Measurements from ENCODE around the gene CENPF.
"Not testable (repeated sequence)": the region's sequence is repeated elsewhere in the genome, so short reads cannot be mapped to it uniquely, and the experiment has no call there.

The CENPF gene, protein sequence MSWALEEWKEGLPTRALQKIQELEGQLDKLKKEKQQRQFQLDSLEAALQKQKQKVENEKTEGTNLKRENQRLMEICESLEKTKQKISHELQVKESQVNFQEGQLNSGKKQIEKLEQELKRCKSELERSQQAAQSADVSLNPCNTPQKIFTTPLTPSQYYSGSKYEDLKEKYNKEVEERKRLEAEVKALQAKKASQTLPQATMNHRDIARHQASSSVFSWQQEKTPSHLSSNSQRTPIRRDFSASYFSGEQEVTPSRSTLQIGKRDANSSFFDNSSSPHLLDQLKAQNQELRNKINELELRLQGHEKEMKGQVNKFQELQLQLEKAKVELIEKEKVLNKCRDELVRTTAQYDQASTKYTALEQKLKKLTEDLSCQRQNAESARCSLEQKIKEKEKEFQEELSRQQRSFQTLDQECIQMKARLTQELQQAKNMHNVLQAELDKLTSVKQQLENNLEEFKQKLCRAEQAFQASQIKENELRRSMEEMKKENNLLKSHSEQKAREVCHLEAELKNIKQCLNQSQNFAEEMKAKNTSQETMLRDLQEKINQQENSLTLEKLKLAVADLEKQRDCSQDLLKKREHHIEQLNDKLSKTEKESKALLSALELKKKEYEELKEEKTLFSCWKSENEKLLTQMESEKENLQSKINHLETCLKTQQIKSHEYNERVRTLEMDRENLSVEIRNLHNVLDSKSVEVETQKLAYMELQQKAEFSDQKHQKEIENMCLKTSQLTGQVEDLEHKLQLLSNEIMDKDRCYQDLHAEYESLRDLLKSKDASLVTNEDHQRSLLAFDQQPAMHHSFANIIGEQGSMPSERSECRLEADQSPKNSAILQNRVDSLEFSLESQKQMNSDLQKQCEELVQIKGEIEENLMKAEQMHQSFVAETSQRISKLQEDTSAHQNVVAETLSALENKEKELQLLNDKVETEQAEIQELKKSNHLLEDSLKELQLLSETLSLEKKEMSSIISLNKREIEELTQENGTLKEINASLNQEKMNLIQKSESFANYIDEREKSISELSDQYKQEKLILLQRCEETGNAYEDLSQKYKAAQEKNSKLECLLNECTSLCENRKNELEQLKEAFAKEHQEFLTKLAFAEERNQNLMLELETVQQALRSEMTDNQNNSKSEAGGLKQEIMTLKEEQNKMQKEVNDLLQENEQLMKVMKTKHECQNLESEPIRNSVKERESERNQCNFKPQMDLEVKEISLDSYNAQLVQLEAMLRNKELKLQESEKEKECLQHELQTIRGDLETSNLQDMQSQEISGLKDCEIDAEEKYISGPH (N-terminal part only)

GRCh38 chr1:214602764-214603657 is at the start of gene CENPF:
CENPF (plus strand) TSS chr1:214603195; CDS start chr1:214613755, 10,560 bp downstream.
- peak; percentile 97 for DNase-seq

GRCh38 chr1:214557952-214558735 is 44.9 kb upstream of the CENPF start:
- DNase-seq, result no peak

- no peak for DNase-seq
These were observed 39.1 kb upstream of the CENPF start for GRCh38 chr1:214563881-214564280.

- DNase-seq, result no peak
These were observed 37.7 kb upstream of the CENPF start for GRCh38 chr1:214565310-214565709.

DNA sequence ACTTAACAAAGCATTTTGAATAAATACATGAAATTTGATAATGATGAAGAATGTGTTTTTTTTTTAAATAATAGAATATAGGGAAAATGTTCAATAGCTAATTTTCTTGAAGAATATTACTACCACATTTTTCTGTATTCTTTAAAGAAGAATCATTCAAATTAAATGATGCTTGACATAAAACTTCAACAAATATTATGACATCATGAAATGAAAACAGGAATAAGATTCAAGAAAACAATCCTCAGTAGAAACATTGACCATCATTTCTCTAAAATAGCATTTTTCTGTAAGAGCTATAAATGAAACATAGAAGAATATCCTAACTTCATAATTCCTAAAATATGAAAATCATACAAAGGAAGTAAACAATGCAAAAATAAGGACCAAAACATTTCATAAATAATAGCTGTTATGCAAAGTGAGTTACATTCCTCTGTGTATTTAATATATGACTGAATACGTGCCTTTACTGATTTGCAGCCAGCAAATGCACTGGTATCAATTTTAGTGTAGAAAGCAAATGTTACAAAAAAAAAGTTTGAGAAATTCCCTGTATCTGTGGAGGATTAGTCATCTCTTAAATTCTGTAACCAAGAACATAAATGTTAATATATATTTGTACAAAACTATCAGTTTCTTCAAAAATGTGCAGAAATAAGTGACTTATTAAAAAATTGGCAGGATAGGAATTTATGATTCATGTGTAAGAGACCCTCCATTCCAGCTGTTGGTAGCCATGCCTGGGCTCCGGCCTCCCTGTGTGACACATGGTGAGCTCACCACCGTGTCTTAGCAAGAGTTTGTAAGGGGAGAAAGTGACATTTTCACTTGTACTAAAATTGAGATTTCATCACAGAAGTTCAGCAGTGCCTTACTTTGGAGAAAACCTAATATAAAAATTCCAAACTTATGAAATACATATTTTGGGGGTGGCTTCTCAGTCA is 36.6 kb upstream of the CENPF start:
- DNase-seq, result no peak

- no peak for DNase-seq
These were observed 35.5 kb upstream of the CENPF start for GRCh38 chr1:214567481-214567980.

GRCh38 chr1:214568328-214568727 is 34.7 kb upstream of the CENPF start:
- DNase-seq, result no peak

DNA sequence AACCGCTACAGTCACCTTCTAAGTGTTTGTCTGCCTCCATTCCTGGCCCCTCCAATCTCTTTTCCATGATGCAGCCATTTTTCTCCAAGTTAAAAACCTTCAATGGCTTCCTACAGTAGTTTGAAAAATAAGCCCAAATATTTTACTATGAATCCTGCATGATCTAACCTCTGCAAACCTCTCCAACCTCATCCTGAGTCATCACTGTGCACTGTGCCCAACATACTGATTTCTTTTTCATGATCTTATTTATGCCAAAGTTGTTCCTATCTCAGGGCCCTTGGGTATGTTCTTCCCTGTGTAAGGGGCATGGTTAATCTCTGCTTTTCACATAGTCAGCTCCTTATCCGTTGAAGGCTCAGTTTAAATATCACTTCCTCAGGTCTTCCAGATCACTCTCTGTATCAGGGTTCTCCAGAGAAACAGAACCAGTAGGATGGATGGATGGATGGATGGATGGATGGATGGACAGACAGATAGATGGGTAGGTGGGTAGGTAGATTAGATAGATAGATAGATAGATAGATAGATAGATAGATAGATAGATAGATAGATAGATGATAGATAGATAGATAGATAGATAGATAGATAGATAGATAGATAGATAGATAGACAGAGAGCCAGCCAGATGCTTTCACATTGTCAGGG is 33.5 kb upstream of the CENPF start:
- no peak for DNase-seq

GRCh38 chr1:214570442-214570841 is 32.6 kb upstream of the CENPF start:
- DNase-seq, result no peak

DNA sequence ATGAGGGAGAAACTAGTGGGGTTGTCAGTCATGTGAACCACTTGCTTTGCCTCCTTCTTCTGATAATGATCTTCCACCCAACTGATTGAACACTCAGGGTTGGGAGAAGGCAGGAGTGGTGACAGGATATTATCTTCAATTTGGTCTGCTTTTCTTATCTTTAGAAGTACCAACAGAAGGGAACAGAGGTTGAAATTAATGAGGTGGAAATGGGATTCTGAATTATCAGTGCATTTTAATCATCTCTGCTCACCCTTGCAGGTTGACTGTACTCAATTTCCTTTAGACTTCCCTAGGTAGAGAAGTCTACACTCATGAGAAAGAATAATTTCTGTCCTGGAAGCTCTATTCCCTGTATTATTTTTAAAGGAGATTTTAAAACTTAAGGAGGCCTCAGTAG is 31.7 kb upstream of the CENPF start:
- DNase-seq, result no peak

- DNase-seq, result no peak
These were observed 29.3 kb upstream of the CENPF start for GRCh38 chr1:214573386-214574318.

DNA sequence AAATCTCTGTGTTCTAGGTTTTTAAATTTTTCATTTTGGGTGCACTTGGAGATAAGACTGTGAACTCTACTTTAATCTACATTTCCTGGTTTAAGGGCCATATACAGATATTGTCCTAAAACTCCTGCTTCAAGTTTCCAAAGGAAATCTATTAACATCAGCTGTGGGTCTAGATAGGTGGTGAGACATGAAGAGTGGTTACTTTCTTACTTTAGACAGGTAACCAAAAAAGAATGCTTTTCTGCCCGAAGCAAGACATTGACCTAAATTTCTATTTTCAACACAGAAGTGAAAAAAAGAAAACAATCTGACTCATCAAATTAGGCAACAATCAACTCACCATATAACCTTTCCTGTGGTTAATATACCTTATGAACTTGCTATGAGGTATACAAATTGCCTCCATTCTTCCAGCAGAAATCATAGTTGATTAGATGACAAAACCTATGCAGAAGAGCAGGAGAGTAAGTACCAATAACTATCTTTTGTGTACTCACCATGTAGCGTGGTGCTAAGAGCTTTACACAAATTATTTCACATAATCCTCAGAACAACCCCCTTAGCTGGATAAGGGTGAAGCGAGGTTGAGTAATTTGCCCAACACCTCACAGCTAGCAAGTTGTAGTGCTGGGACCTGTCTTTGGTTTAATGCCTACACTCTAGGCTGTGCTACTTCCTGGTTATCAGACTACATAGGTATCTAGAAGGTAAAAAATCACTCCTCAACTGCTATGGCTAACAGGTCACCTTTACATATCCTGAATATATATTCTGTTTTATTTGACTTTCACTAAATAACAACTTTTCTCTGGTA is 28.2 kb upstream of the CENPF start:
- DNase-seq, result no peak

GRCh38 chr1:214576120-214576519 is 26.9 kb upstream of the CENPF start:
- not testable (repeated sequence) for DNase-seq

DNA sequence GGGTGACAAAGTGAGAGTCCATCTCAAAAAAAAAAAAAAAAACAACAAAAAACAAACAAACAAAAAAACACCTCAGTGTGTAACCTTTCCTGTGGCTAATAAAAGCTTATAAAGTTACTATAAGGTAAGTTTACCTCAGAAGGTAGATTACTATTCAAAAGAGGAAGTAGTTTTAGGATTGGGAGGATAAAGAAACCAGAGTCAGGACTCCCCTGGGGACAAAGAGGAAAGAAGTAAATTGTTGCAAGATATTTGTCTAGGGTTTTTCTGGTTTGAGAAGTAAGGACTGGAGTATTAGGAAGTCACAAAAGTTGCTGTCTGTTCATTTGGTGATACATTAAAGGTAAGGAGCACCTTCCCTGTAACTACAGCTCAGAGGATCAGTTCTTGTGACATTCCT is 23.8 kb upstream of the CENPF start:
- no peak for DNase-seq

- no peak for DNase-seq
These were observed 21.2 kb upstream of the CENPF start for GRCh38 chr1:214581785-214582184.

DNA sequence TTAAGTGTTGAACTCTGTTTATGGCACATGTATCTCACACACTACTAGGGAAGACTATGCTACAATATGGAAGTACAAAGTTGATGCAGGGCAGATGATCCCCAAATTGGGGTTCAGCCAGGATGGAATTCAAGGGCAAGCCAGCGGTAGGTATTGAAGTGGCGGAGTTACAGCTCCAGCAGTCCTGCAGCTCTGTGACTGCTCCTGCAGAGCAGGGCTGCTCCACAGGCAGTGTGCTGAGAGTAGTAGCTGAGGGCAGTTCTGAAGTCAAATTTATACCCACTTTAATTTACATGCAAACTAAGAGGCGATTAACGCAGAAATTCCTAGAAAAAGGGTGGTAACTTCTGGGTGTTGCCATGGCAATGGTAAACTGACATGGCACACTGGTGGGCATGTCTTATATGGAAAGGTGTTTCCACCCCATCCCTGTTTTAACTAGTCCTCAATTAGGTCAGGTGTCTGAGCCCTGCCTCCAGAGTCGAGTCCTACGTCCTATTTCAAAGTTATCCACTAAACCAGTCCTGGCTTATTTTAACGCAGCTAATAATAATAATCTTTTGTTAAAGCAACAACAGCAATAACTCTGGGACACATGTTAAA is 20.6 kb upstream of the CENPF start:
- no peak for DNase-seq

DNA sequence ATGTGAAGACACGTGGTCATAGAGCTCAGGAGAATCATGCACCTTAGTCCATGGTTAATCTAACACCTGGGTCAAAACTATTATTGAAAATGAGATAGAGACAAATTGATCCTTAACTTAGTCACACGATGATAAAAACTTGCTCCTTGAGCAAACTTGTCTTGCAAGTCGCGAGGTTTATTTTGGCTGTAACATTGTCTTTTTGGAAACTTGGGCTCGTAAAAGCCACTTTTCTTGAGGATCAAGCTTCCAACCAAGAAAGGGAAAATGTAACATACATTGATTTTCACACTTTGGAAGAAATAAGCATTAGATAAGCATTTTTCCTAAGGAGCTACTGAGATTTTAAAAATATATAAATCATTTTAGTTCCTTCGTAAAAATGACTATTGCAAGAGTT is 19.9 kb upstream of the CENPF start:
- DNase-seq, result no peak

All from NCI-H2107 (cell line).